Aorta (tissue), 5 donors: ENCODE results near the gene CRX. TPM values are rescaled to one million over a fixed set of nuclear protein-coding genes. Genes with fewer than 3 reads are reported as not detected.
"Not testable (repeated sequence)": the region's sequence is repeated elsewhere in the genome, so short reads cannot be mapped to it uniquely, and the experiment has no call there.

Source experiments
- ATAC-seq: fragments of 200-7000 bp; cut with Tn5 transposase; one replicate; pipeline ENCODE4 v1.9.1; 2022; ENCODE audit warnings: moderate library complexity; ENCODE audit not compliant: low FRiP score
- DNase-seq, 2 donors: peaks; one replicate each; pipeline ENCODE4 v3.0.0-alpha.2; 2020
- H3K27ac ChIP-seq, 2 donors: one replicate each; pipeline ENCODE4 v1.5.1; 2013; ENCODE audit warnings: low read length in 2 of 2, mild to moderate bottlenecking in 2 of 2, moderate library complexity in 2 of 2, control low read depth in 1 of 2, inconsistent platforms in 1 of 2, low read depth in 1 of 2
- H3K27me3 ChIP-seq, 2 donors: one replicate each; pipeline ENCODE4 v1.6.1; 2013; ENCODE audit warnings: control low read depth in 1 of 2, low read length in 1 of 2, mild to moderate bottlenecking in 1 of 2, moderate library complexity in 1 of 2; ENCODE audit not compliant: insufficient read depth in 2 of 2, control insufficient read depth in 1 of 2
- H3K36me3 ChIP-seq, 2 donors: one replicate each; pipeline ENCODE4 v1.6.1; 2013; ENCODE audit warnings: control low read depth in 1 of 2, low read length in 1 of 2, mild to moderate bottlenecking in 1 of 2; ENCODE audit not compliant: insufficient read depth in 2 of 2, control insufficient read depth in 1 of 2
- H3K4me1 ChIP-seq, 2 donors: one replicate each; pipeline ENCODE4 v1.6.1; 2013; ENCODE audit warnings: low read length in 2 of 2, control low read depth in 1 of 2, mild to moderate bottlenecking in 1 of 2, moderate library complexity in 1 of 2; ENCODE audit not compliant: insufficient read depth in 2 of 2, control insufficient read depth in 1 of 2
- H3K4me3 ChIP-seq, 2 donors: one replicate each; pipeline ENCODE4 v1.5.1; 2013; ENCODE audit warnings: low read length in 2 of 2, control low read depth in 1 of 2, mild to moderate bottlenecking in 1 of 2
- H3K9me3 ChIP-seq: one replicate; pipeline ENCODE4 v1.6.1; 2013; ENCODE audit warnings: mild to moderate bottlenecking, low read length; ENCODE audit not compliant: control insufficient read depth
- WGBS, 2 donors: extraction: QIAGEN DNeasy Blood & Tissue Kit; methylation state at CpG; one replicate each; pipeline ENCODE4 v1.1.7; 2013; 5-methylcytosine and 5-hydroxymethylcytosine counted together
- intact Hi-C, 2 donors: fragments of 100-400 bp; cut with DNase I; formaldehyde crosslinking; loops; one replicate each; pipeline versions ENCODE4 v1.14.2 to v1.15.0; 2022
- polyA plus RNA-seq, 2 donors: library from polyadenylated mRNA; stranded (reverse); fragments of 200-250 nt; gene quantifications; one replicate each; pipeline ENCODE4 v1.2.3, GENCODE V29; 2013
- total RNA-seq, 2 donors: library from RNA; stranded (reverse); fragmentation: NEBNext Ultra II Directional; extraction: Animal tissue kit (Norgen Biotek cat#: 25700); gene quantifications; one replicate each; pipeline ENCODE4 v1.2.1, GENCODE V29; 2021
- donor health status: healthy with polysubstance abuse.
- donor health status: Bipolar disorder and iron deficiency.
- donor health status: DM: no; HTN: no; CAD: no.
- donor health status: DM: no; HTN: no; CAD: no.
- donor health status: DM: yes; HTN: yes; CAD: no.

The CRX gene
- total and polyA plus RNA-seq, 4 donors = 0.25 TPM; not detected in 3

DNA sequence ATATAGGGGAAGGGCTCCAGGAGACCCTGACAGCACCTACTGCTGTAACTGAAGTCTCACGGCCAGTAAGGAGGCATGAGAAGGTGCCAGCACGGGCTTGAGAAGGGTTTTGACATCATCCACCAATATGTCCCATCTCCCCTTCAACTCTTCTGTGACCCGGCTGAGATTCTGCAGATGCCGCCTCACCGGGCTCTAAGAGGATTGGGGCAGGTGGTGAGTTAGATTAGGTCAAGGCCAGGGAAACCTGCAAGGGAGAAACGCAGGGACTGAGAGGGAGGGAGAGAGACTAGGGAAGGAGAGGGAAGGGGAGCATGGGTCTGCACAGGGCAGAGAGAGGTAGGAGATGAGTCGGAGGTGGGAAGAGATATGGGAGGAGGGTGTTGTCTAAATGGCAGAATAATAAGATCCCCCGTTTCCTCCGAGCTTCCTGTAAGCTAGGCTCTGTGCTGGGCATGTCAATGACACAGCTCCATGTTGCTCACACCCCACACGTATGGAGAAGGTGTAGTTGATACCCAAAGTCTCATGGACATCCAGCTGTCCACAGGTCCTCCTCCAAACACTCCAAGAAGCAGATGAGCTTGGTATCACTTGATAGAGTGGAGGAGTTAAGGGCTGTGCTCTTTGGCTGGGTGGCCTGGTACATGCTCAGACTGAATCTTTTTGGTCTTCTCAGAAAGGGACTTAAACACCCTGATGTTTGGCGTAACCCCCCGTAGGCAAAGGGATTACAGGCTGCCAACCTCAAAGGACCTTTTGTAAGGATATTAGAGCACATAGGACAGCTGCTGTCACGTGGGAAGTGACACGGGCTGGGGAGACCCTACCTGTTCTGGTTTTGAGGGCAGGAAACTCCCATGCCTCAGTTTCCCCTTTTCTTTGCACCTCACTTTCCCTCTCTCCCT lies 23.5 kb upstream of the CRX start:
- 74 to 77% methylated on average over 14 of the region's 14 CpGs for WGBS, 2 donors
- H3K9me3 ChIP-seq = no peaks in the 10 kb centered on the region
- DNase-seq = no peak
- no peaks in the 10 kb centered on the region for H3K36me3 ChIP-seq
- H3K4me1 ChIP-seq = no peaks in the 10 kb centered on the region
- no peak overlapping the region for H3K27ac ChIP-seq
- no peaks in the 10 kb centered on the region for H3K27me3 ChIP-seq
- ATAC-seq = no peak
- intact Hi-C loops = no loop called here
- no peak overlapping the region for H3K4me3 ChIP-seq

DNA sequence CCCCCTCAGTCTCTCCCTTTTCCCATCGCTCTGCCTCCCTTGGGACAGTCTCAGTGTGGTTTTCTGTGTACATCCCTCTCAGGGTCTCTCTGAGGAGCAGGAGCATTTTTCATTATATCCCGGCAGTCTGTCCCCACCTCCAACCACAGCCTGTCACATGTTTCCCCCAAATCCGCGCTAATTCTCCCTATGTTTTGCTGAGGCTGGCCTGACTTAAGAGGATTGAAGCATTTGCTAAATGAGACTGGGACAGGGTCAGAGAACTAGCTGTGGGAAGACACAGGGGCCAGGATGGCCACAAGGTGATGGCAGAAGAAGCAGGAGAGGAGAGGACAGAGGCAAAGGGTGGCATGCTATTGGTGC lies 22.9 kb upstream of the CRX start:
- DNase-seq = no peak
- intact Hi-C loops = no loop called here
- Histone ChIP-seq H3K4me3 (no peak overlapping the region), H3K4me1 (no peaks in the 10 kb centered on the region), H3K27me3 (no peaks in the 10 kb centered on the region), H3K36me3 (no peaks in the 10 kb centered on the region), H3K9me3 (no peaks in the 10 kb centered on the region), H3K27ac (no peak overlapping the region)
- 74 to 77% methylated on average over 4 of the region's 4 CpGs for WGBS, 2 donors
- no peak for ATAC-seq

DNA sequence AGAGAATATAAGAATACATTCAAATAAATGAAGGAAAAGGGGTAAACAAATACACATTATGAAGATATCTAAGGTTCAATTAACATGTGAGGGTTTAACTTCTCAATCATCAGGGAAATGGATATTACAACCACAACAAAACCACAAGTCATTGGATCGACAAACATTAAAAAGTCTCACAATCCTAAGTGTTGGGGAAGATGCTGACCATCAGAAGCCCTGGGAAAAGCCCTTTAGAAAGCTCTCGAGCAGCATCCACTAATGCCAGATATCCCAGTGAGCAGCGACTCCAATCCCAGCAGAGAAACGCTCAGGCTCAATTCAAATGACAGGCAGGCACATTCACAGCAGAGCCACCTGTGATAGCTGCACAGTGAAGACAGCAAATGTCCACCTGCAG lies 20.5 kb upstream of the CRX start:
- no peak for DNase-seq
- Histone ChIP-seq H3K9me3 (no peaks in the 10 kb centered on the region), H3K4me3 (no peak overlapping the region), H3K36me3 (no peaks in the 10 kb centered on the region), H3K4me1 (no peaks in the 10 kb centered on the region), H3K27ac (no peak overlapping the region), H3K27me3 (no peaks in the 10 kb centered on the region)
- intact Hi-C loops = no loop called here
- 92 to 94% methylated on average over 4 of the region's 4 CpGs for WGBS, 2 donors
- ATAC-seq = no peak

DNA sequence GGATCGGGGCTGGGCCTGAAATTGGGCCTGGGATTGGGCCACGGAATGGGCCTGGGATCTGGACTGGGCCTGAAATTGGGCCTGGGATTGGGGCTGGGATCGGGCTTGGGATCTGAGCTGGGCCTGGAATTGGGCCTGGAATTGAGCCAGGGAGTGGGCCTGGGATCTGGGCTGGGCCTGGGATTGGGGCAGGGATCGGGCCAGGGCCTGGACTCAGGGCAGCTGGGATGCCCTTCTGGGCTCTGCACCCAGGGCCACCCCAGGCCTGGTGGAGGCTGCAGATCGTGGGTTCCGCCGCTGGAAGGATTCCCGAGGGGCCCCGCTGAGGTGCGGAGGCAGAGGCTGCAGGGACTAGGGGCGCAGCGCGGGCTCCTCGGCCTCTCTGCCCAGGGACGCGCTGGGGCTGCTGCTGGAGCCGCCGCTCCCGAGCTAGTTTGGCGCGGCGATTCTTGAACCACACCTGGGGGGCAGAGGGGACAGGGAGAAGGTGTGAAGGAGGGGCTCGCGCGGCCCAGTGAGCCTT lies 19.2 kb upstream of the CRX start:
- Histone ChIP-seq H3K4me1 (no peaks in the 10 kb centered on the region), H3K36me3 (no peaks in the 10 kb centered on the region), H3K27me3 (no peaks in the 10 kb centered on the region), H3K27ac (no peak overlapping the region), H3K9me3 (no peaks in the 10 kb centered on the region), H3K4me3 (no peak overlapping the region)
- intact Hi-C loops = no loop called here
- DNase-seq = no peak
- WGBS, 2 donors = 81 to 84% methylated on average over 11 to 25 of the region's 25 CpGs
- ATAC-seq = peak; percentile 37

DNA sequence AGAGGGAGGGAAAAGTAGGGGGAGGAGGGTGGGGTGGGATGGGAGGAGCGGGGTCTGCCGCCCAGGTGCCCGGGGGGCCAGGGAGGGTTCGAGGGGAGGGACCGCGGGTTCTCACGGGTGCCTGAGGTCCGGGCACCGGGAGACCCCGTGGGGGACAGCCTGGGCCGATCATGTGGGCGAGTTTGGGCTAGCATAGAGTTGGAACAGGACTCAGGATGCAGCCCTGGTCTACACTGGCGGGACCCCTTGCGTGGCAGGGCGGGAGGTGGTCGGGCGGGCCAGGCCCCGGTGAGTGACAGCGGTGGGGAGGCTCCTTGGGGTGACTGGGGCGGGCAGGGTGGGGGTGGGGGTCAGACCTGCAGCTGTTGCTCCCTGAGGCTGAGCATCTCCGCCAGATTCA lies 18.6 kb upstream of the CRX start:
- H3K36me3 ChIP-seq, H3K27me3 ChIP-seq, intact Hi-C loops, H3K4me3 ChIP-seq, ATAC-seq, H3K9me3 ChIP-seq, DNase-seq, H3K4me1 ChIP-seq, H3K27ac ChIP-seq: not testable (repeated sequence)
- 68 to 75% methylated on average over 9 to 21 of the region's 21 CpGs for WGBS, 2 donors

DNA sequence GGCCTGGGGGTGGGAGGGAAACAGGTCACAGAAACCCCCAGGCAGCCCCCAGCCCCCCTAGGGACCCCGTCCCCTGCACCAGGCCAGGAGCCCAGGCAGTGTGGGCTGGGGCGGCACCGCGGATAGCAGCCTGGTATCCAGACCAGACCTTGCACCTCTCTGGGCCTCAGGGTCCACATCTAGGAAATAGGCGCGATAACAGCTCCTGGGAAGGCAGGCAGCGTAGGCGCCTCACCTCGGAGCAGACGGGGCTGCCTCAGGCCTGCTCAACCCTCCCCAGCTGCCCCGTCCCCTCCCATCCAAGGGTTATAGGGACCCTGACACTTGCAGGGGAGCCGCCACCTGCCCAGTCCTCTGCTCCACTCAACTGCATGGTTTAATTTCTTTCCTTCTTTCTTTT lies 18.1 kb upstream of the CRX start:
- 92 to 96% methylated on average over 8 to 11 of the region's 12 CpGs for WGBS, 2 donors
- H3K4me3 ChIP-seq, H3K27ac ChIP-seq, H3K9me3 ChIP-seq, ATAC-seq, DNase-seq, intact Hi-C loops, H3K36me3 ChIP-seq, H3K4me1 ChIP-seq, H3K27me3 ChIP-seq: not testable (repeated sequence)

DNA sequence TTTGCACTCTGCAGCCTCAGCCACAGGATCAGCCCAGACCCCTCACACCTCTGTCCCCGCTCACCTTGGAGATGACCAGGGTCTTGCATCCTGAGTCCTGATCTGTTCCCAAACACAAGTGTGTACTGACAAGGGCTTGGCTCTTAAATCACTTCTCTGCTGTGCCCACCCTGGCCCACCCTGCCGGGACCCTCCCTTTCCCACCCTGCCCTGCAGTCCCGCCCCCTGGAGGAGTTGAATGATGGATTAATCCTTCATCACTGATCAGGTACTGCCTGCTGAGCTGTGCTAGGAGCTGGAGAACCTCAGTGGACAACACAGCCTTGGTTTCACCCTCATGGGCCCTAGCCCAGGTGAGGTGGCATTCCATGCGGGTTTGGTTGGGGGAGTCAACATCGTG lies 17.3 kb upstream of the CRX start, which contains the start of gene TPRX1:
Gene TPRX1 (minus strand): TSS at position 101 of the 400 bp plus-strand sequence. CDS start 12 bp downstream, at position 89.
- H3K27me3 ChIP-seq, H3K9me3 ChIP-seq, intact Hi-C loops, H3K4me3 ChIP-seq, H3K27ac ChIP-seq, H3K36me3 ChIP-seq, DNase-seq, H3K4me1 ChIP-seq, ATAC-seq: not testable (repeated sequence)
- 81 to 85% methylated on average over 5 of the region's 5 CpGs for WGBS, 2 donors

DNA sequence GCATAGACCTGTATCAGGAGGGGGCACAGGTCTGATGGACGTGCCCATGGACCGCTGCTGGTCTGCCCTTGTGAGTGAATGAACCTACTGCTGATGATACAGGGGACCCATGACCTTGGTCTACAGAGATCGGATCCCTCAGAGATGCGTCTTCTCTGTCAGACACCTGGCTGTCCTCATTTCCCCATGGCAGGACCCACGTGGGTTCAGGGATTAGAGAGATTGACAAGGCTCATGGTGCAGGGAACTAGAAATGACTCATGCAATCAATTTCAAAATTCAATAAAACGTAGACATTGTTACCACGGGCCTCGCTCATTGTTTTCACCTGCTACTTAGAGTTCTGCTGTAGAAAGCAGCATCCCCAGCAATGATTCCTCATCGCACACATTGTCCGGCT lies 16.4 kb upstream of the CRX start:
- H3K9me3 ChIP-seq = no peaks in the 10 kb centered on the region
- H3K27ac ChIP-seq = no peak overlapping the region
- 88% methylated on average over 10 of the region's 10 CpGs for WGBS, 2 donors
- DNase-seq = no peak
- ATAC-seq = no peak
- intact Hi-C loops = no loop called here
- no peaks in the 10 kb centered on the region for H3K27me3 ChIP-seq
- no peak overlapping the region for H3K4me3 ChIP-seq
- no peaks in the 10 kb centered on the region for H3K4me1 ChIP-seq
- no peaks in the 10 kb centered on the region for H3K36me3 ChIP-seq

DNA sequence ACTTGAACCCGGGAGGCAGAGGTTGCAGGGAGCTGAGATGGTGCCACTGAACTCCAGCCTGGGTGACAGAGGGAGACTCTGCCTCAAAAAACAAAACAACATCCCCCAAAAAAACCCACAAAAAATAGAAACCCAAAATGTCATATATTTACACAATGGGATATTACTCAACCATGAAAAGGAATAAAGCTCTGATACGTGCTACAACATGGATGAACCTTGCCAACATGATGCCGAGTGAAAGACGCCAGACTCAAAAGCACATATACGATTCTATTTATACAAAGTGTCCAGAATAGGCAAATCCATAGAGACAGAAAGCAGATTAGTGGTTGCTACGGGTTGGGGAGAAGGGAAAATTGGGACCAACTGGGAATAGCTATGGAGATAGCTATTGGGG lies 15.3 kb upstream of the CRX start:
- no peak for DNase-seq
- Histone ChIP-seq H3K27ac (no peak overlapping the region), H3K36me3 (no peaks in the 10 kb centered on the region), H3K4me1 (no peaks in the 10 kb centered on the region), H3K27me3 (no peaks in the 10 kb centered on the region), H3K9me3 (no peaks in the 10 kb centered on the region), H3K4me3 (no peak overlapping the region)
- WGBS, 2 donors = 85 to 89% methylated on average over 6 of the region's 6 CpGs
- ATAC-seq = no peak
- intact Hi-C loops = no loop called here
